Measurements from ENCODE around the gene OR5W2. TPM values are rescaled to one million over a fixed set of nuclear protein-coding genes. Genes with fewer than 3 reads are reported as not detected.

OR5W2 gene
- total and polyA plus RNA-seq, 9 of the 15 experiments (the other 6 are each of a cell fraction or from before 2014, with no cell fraction given): not detected

- no peak for TF ChIP-seq FOXJ2 (tag; IDR thresholded peaks at IDR 0.05)
- TF ChIP-seq POLR2AphosphoS5 (IDR thresholded peaks at IDR 0.05; ENCODE audit: control insufficient read depth, insufficient read depth, low read depth, low read length): no peak
- TF ChIP-seq ZNF766 (CRISPR knock-in tag; conservative IDR thresholded peaks at IDR 0.05): no peak
- no peak for TF ChIP-seq POU5F1 (IDR thresholded peaks at IDR 0.05; ENCODE audit: borderline replicate concordance, low read depth, low read length, partially characterized antibody)
- TF ChIP-seq DNMT1 (IDR thresholded peaks at IDR 0.05): no peak
- no peak for TF ChIP-seq BCL6 (CRISPR knock-in tag; IDR thresholded peaks at IDR 0.05)
- TF ChIP-seq ZNF507 (tag; conservative IDR thresholded peaks at IDR 0.05): no peak
- no peak for TF ChIP-seq SUPT5H (IDR thresholded peaks at IDR 0.05)
- no peak for TF ChIP-seq CXXC5 (CRISPR knock-in tag; IDR thresholded peaks at IDR 0.05)
- TF ChIP-seq U2AF1 (optimal IDR thresholded peaks at IDR 0.05; ENCODE audit: low read depth, low read length): no peak
- TF ChIP-seq MECOM (CRISPR knock-in tag; IDR thresholded peaks at IDR 0.05): no peak
- no peak for TF ChIP-seq ZNF212 (CRISPR knock-in tag; IDR thresholded peaks at IDR 0.05)
- TF ChIP-seq, protein P1, sequence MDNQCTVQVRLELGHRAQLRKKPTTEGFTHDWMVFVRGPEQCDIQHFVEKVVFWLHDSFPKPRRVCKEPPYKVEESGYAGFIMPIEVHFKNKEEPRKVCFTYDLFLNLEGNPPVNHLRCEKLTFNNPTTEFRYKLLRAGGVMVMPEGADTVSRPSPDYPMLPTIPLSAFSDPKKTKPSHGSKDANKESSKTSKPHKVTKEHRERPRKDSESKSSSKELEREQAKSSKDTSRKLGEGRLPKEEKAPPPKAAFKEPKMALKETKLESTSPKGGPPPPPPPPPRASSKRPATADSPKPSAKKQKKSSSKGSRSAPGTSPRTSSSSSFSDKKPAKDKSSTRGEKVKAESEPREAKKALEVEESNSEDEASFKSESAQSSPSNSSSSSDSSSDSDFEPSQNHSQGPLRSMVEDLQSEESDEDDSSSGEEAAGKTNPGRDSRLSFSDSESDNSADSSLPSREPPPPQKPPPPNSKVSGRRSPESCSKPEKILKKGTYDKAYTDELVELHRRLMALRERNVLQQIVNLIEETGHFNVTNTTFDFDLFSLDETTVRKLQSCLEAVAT (IDR thresholded peaks at IDR 0.05): no peak
- no peak for TF ChIP-seq RBM34 (IDR thresholded peaks at IDR 0.05; ENCODE audit: borderline replicate concordance, insufficient read depth, low read length)
- TF ChIP-seq, protein P2, sequence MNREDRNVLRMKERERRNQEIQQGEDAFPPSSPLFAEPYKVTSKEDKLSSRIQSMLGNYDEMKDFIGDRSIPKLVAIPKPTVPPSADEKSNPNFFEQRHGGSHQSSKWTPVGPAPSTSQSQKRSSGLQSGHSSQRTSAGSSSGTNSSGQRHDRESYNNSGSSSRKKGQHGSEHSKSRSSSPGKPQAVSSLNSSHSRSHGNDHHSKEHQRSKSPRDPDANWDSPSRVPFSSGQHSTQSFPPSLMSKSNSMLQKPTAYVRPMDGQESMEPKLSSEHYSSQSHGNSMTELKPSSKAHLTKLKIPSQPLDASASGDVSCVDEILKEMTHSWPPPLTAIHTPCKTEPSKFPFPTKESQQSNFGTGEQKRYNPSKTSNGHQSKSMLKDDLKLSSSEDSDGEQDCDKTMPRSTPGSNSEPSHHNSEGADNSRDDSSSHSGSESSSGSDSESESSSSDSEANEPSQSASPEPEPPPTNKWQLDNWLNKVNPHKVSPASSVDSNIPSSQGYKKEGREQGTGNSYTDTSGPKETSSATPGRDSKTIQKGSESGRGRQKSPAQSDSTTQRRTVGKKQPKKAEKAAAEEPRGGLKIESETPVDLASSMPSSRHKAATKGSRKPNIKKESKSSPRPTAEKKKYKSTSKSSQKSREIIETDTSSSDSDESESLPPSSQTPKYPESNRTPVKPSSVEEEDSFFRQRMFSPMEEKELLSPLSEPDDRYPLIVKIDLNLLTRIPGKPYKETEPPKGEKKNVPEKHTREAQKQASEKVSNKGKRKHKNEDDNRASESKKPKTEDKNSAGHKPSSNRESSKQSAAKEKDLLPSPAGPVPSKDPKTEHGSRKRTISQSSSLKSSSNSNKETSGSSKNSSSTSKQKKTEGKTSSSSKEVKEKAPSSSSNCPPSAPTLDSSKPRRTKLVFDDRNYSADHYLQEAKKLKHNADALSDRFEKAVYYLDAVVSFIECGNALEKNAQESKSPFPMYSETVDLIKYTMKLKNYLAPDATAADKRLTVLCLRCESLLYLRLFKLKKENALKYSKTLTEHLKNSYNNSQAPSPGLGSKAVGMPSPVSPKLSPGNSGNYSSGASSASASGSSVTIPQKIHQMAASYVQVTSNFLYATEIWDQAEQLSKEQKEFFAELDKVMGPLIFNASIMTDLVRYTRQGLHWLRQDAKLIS (CRISPR knock-in tag; IDR thresholded peaks at IDR 0.05): no peak
- BruUV-seq (replicated peaks): no TSS peak
- no peaks in the 10 kb centered on the region for H3K4me1 ChIP-seq (replicated peaks in 1 of 2; ENCODE audit: control insufficient read depth in 2 of 2, insufficient read depth in 2 of 2, low read length in 2 of 2)
- CTCF ChIA-PET (ENCODE audit: low intra/inter-chr PET ratio): no interaction called here
- H3K4me3 ChIP-seq: no peak overlapping the region
- ATAC-seq (no peak), DNase-seq (ENCODE audit: extremely low read depth in 1 of 4, low spot score in 3 of 4) (no peak), FAIRE-seq (no peak)
- H3K27ac ChIP-seq (ENCODE audit: extremely low read depth, low read depth, low read length): no peak overlapping the region
- H3K79me2 ChIP-seq (ENCODE audit: control insufficient read depth, insufficient read depth, low read length): no peaks in the 10 kb centered on the region
- WGBS (ENCODE audit: insufficient coverage, low coverage, missing lambda C conversion rate): 0% methylated on average over 4 of the region's 4 CpGs
- no peaks in the 10 kb centered on the region for H3K27me3 ChIP-seq (ENCODE audit: control insufficient read depth in 2 of 2, insufficient read depth in 2 of 2, low read length in 2 of 2)
- H3K9me3 ChIP-seq (replicated peaks; ENCODE audit: control insufficient read depth, insufficient read depth, low read depth, low read length): no peaks in the 10 kb centered on the region
- H3K36me3 ChIP-seq (ENCODE audit: control insufficient read depth, insufficient read depth, low read length): no peaks in the 10 kb centered on the region
- POLR2A ChIA-PET: interaction anchor here (0.6 kb wide), 1 partner anchor 84 kb away, joined by 3 read pairs; no protein-coding TSS in a partner anchor
- H4K20me1 ChIP-seq (replicated peaks; ENCODE audit: control insufficient read depth, insufficient read depth, low read length): no peaks in the 10 kb centered on the region
- no peaks in the 10 kb centered on the region for H3K9me1 ChIP-seq (ENCODE audit: control insufficient read depth, insufficient read depth, low read length)
- no peak overlapping the region for H2AFZ ChIP-seq (ENCODE audit: low read depth, low read length)
- H3K9ac ChIP-seq (ENCODE audit: insufficient read depth in 1 of 2, low read depth in 2 of 2, low read length in 2 of 2): no peak overlapping the region
- in situ Hi-C loops (cut with MboI) (loop anchor here (25.0 kb wide), 2 partner anchors 838 to 1313 kb away; no protein-coding TSS in a partner anchor), intact Hi-C loops (cut with micrococcal nuclease) (loop anchor here (10.0 kb wide), 1 partner anchor 1295 kb away; no protein-coding TSS in a partner anchor)
- no peak overlapping the region for H3K4me2 ChIP-seq (ENCODE audit: insufficient read depth, low read length)
Observed at GRCh38 chr11:55949330-55949729, 34.9 kb upstream of the OR5W2 start.
